Measurements from ENCODE around the gene KLC1. TPM values are rescaled to one million over a fixed set of nuclear protein-coding genes. Genes with fewer than 3 reads are reported as not detected.

The KLC1 gene
- total RNA-seq, 1 experiment from 2014 or later: 121 TPM

- RAD21 ChIA-PET (ENCODE audit: low non-redundant PET in 1 of 2, low total read pairs in 2 of 2, uncharacterized antibody in 2 of 2, unreplicated experiment in 2 of 2): no interaction called here
- ATAC-seq: no peak
- no TSS peak for BruUV-seq (replicated peaks)
Observed at GRCh38 chr14:103676881-103677675, 48.1 kb downstream of the KLC1 start.

More at GRCh38 chr14:103676881-103677675, 48.1 kb downstream of the KLC1 start:
- no peak overlapping the region for H3K4me3 ChIP-seq (replicated peaks in 1 of 2; ENCODE audit: low read depth in 1 of 2, low read length in 2 of 2)
- TF ChIP-seq, protein P1, sequence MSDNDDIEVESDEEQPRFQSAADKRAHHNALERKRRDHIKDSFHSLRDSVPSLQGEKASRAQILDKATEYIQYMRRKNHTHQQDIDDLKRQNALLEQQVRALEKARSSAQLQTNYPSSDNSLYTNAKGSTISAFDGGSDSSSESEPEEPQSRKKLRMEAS (IDR thresholded peaks at IDR 0.05): no peak
- TF ChIP-seq ELF1 (IDR thresholded peaks at IDR 0.05; ENCODE audit: borderline replicate concordance, low read depth): no peak
- TF ChIP-seq CEBPB (IDR thresholded peaks at IDR 0.05; ENCODE audit: low read depth): no peak
- no peak for TF ChIP-seq POLR2A (IDR thresholded peaks at IDR 0.05; ENCODE audit: borderline replicate concordance, extremely low read depth, insufficient read depth, insufficient read length)
- TF ChIP-seq ZNF274 (IDR thresholded peaks at IDR 0.05; ENCODE audit: low read depth, low read length): no peak
- no peak for TF ChIP-seq ZFX (IDR thresholded peaks at IDR 0.05)
- TF ChIP-seq SRF (IDR thresholded peaks at IDR 0.05; ENCODE audit: low read depth): no peak
- no peak for TF ChIP-seq JUND (IDR thresholded peaks at IDR 0.05)
- no peak for TF ChIP-seq RAD21 (IDR thresholded peaks at IDR 0.05; ENCODE audit: low read depth)
- no peak for TF ChIP-seq SP1 (IDR thresholded peaks at IDR 0.05; ENCODE audit: low read depth)
- TF ChIP-seq POLR2AphosphoS5 (IDR thresholded peaks at IDR 0.05; ENCODE audit: low read depth, low read length): no peak
- TF ChIP-seq, protein P2, sequence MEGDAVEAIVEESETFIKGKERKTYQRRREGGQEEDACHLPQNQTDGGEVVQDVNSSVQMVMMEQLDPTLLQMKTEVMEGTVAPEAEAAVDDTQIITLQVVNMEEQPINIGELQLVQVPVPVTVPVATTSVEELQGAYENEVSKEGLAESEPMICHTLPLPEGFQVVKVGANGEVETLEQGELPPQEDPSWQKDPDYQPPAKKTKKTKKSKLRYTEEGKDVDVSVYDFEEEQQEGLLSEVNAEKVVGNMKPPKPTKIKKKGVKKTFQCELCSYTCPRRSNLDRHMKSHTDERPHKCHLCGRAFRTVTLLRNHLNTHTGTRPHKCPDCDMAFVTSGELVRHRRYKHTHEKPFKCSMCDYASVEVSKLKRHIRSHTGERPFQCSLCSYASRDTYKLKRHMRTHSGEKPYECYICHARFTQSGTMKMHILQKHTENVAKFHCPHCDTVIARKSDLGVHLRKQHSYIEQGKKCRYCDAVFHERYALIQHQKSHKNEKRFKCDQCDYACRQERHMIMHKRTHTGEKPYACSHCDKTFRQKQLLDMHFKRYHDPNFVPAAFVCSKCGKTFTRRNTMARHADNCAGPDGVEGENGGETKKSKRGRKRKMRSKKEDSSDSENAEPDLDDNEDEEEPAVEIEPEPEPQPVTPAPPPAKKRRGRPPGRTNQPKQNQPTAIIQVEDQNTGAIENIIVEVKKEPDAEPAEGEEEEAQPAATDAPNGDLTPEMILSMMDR (IDR thresholded peaks at IDR 0.05 in 2 of 3, conservative IDR thresholded peaks at IDR 0.05 in 1 of 3; ENCODE audit: borderline replicate concordance in 1 of 3, insufficient read depth in 1 of 3, low read depth in 2 of 3, low read length in 2 of 3): no peak
- TF ChIP-seq TCF7L2 (IDR thresholded peaks at IDR 0.05; ENCODE audit: borderline replicate concordance, extremely low read depth, insufficient read depth, insufficient read length): no peak
- TF ChIP-seq, protein P3, sequence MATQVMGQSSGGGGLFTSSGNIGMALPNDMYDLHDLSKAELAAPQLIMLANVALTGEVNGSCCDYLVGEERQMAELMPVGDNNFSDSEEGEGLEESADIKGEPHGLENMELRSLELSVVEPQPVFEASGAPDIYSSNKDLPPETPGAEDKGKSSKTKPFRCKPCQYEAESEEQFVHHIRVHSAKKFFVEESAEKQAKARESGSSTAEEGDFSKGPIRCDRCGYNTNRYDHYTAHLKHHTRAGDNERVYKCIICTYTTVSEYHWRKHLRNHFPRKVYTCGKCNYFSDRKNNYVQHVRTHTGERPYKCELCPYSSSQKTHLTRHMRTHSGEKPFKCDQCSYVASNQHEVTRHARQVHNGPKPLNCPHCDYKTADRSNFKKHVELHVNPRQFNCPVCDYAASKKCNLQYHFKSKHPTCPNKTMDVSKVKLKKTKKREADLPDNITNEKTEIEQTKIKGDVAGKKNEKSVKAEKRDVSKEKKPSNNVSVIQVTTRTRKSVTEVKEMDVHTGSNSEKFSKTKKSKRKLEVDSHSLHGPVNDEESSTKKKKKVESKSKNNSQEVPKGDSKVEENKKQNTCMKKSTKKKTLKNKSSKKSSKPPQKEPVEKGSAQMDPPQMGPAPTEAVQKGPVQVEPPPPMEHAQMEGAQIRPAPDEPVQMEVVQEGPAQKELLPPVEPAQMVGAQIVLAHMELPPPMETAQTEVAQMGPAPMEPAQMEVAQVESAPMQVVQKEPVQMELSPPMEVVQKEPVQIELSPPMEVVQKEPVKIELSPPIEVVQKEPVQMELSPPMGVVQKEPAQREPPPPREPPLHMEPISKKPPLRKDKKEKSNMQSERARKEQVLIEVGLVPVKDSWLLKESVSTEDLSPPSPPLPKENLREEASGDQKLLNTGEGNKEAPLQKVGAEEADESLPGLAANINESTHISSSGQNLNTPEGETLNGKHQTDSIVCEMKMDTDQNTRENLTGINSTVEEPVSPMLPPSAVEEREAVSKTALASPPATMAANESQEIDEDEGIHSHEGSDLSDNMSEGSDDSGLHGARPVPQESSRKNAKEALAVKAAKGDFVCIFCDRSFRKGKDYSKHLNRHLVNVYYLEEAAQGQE (IDR thresholded peaks at IDR 0.05; ENCODE audit: low read depth): no peak
- no peak for TF ChIP-seq CBX3 (IDR thresholded peaks at IDR 0.05; ENCODE audit: low read depth)
- H4K20me1 ChIP-seq (ENCODE audit: insufficient read depth): no peaks in the 10 kb centered on the region
- ChIA-PET CTCF (no interaction called here), POLR2A (no interaction called here)
- H3K79me2 ChIP-seq (ENCODE audit: insufficient read depth, low read length): peaks cover 6% of the 10 kb centered on the region; the same call in 1 of the 2 replicates
- H3K9me2 ChIP-seq (ENCODE audit: insufficient read depth): no peaks in the 10 kb centered on the region
- H3K4me2 ChIP-seq (ENCODE audit: low read length): no peak overlapping the region
- H3K36me3 ChIP-seq (ENCODE audit: control insufficient read depth in 1 of 2, insufficient read depth in 2 of 2, low read length in 2 of 2): peaks cover 65 to 67% of the 10 kb centered on the region in 2 experiments; a peak in 3 of 4 replicates
- intact Hi-C loops (cut with micrococcal nuclease): no loop called here
- no peak overlapping the region for H3K9ac ChIP-seq (ENCODE audit: low read length)
- H3K27ac ChIP-seq (ENCODE audit: low read depth, low read length): no peak overlapping the region
- H3K9me3 ChIP-seq (ENCODE audit: control insufficient read depth in 1 of 2, insufficient read depth in 1 of 2, low read depth in 1 of 2, low read length in 2 of 2): no peaks in the 10 kb centered on the region
- no peak overlapping the region for H2AFZ ChIP-seq (ENCODE audit: low read depth, low read length, poor library complexity, severe bottlenecking)
- no peaks in the 10 kb centered on the region for H3K27me3 ChIP-seq (ENCODE audit: insufficient read depth, low read length)
- H3K4me1 ChIP-seq (ENCODE audit: control insufficient read depth in 1 of 2, insufficient read depth in 2 of 2, low read length in 2 of 2): no peaks in the 10 kb centered on the region
- no peak for DNase-seq (ENCODE audit: low read depth, low spot score)

Data from HCT116 (cell line).